GM21515 (cell line): ENCODE data around the gene RPS15.
"Not testable (repeated sequence)": the region's sequence is repeated elsewhere in the genome, so short reads cannot be mapped to it uniquely, and the experiment has no call there.

Experiments
- ATAC-seq: cut with Tn5 transposase; IDR thresholded peaks from one replicate; pipeline ENCODE4 v1.9.1; 2021; ENCODE audit not compliant: unreplicated experiment

Gene RPS15

DNA sequence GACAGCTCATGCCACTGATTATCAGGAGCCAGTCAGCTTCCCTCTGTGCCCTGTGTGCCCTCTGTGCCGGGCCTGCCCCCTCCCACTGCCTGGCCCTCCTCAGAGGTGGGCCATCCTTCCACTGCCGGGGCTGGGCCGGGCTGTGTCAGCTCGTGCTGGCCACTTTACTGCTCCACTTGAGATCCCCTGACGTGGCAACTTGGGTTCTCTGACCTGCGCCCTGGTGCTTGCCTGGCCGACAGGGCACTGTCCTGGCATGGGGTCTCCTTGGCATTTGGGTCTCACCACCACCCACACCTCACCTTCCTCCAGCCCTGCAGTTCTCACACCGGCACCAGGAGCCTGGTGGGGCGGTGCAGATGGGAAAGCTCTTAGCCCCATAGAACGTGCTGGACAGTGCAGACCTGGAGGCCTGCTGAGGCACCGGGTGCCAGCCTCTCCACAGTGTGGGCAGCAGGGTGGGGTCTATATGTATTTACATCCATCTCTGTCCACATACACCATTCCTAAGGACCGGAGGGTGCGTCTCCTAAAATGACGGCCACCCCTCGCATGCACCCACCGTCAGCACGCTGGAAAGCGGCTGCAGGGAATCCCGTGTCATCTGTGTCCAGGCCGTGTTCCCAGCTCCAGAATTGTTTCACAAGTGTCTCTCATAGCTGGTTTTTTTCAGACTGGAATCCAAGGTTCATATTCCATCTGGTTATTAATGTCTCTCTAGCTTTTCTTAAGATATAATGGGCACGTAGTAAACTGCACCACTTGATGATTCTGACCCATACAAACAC, 19.1 kb upstream of the RPS15 start:
- ATAC-seq: no peak

DNA sequence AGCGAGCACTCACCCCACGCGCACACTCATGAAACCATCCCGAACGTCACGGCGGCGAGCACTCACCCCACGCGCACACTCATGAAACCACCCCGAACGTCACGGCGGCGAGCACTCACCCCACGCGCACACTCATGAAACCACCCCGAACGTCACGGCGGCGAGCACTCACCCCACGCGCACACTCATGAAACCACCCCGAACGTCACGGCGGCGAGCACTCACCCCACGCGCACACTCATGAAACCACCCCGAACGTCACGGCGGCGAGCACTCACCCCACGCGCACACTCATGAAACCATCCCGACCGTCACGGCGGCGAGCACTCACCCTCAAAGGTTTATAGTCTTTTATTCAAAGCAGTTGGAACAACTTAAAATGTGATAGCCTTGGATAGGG, 18.1 kb upstream of the RPS15 start:
- not testable (repeated sequence) for ATAC-seq

DNA sequence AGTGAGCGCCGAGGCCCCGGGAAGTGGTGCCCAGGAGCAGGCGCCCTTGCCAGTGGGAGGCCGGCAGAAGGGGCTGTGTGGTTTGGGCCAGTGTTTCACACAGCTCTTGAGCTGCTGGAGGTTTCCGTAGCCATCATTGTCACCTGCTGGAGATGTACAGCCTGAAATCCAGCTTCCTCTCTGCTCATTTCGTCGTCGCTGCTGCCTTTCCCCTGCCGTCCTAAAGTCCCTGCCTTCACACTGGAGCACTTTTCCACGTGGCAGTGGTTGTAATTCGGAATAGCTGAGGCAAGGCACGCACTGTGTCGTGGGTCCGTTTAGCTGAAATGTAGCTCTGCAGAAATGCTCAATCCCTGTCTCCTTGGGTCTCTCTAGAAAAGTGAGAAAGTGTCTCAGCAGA, 17.6 kb upstream of the RPS15 start:
- ATAC-seq: no peak

DNA sequence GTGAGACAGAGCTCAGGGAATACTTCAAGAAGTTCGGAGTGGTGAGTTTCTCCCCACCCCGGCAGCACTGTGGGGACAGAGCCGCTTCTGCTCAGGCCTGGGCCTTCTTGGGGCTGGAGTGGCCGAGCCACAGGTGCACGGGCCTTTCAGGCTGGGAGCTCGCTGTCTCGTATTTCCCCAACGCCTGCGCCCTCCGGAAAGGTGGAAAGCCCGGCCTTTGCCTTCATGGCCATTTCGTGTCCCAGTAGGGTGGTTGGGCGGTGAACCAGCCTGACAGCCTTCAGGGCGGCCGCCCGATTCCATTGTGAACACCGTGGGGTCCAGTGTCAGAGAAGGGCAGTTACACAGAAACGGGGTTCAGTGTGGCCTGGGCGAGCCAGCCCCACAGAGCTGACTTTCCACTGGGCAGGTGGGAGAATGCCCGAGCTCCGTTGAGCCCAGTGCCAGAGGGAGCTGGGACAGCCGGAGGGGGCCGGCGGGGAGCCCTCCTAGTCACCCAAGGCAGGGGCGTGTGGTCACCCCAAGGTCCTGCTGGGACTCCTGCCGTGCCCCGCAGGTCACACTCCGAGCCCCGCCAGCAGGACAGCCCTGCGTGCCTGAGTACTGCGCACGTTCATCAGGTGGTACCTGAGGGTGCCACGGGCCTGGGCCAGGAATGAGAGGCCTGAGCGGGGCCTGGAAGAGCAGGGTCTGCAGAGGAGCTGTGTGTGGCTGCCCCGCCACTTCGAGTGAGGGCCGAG, 16.8 kb upstream of the RPS15 start:
- ATAC-seq: no peak

DNA sequence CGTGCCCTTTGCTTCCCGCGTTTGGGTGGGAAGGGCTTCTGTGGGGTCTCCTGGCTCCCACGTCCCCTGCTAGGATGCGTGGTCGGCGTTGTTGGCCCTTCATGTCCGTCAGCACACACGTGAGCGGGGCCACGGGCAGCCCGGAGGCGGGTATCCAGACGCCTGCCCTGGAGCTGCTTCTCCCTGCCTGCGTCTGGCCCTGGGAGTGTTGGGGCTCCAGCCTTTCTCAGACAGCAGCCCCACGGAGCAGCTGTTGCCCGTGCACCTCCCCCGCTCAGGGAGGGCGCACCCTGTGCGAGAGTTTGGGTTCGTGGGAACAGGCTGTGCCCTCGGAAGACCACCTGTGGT, 16.3 kb upstream of the RPS15 start:
- no peak for ATAC-seq

DNA sequence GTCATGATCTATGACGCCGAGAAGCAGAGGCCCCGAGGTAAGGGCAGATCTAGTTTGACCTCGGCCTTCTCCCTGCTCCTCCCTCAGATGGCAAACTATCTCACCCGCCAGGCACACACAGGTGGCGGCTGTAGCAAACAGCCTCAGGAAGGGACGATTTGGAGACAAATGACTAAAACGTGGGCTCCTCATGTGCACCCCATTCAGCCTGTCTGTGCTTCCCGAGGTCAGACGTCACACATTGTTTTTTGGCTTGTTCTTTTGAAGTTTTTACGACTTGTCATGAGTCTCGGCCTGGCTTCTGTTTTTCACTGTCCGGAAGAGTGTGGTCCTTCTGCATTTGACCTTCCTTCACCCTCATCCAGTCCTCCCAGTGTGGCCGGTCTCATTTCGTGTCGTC, 15.8 kb upstream of the RPS15 start:
- no peak for ATAC-seq

DNA sequence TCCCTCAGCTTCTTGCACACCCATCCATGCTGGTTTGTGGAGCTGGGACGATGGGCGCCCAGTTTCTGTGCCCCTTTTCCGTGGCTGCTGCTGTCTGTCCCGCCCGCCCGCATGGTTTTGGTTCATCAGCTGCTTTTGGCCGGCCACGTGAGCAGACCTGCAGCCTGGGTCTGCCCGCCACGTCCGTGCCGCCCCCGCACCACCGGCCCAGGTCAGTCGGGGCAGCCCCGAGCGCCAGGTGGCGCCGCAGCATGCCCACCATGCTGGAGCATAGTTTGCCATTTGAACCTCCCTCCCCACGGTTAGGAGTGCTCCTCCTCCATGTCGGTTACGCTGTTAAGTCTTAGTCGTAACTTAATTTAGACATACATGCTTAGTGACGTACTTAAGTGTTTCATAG, 15.3 kb upstream of the RPS15 start:
- no peak for ATAC-seq

DNA sequence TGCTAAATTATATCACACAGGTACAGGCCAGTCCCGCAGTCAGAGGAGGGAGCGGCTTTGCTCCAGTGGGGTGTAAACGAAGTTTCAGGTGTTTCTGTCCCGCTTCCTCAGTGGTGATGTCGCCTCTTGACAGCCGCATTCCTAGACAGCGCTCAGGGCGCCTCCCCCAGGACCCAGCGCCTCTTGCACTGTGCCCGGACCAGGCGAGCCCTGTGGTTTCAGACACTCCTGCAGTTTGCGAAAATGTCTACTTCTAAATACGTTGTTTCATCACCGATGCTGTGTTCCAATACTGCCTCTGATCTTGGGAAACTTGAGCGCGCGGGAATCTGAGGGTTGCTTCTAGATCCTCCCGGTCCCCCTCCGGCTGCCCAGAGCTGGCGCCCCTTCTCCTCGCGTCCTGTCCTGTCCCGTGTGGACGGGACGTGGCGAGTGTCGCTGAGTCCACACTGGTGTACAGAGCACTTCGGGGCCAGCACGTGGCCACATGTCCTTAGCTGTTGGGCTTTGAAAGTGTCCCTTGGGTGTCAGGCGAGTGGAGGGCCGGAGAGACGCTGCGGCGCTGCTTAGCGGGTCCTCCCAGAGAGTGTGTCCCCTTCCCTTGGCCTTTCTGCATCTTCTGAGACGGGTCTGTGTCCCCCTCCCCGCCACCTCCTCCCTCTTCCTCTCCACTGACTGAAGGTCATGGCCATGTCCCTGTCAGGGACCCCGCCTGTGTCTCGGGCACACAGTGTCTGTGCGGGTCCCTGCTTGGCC, 14.6 kb upstream of the RPS15 start:
- no peak for ATAC-seq

DNA sequence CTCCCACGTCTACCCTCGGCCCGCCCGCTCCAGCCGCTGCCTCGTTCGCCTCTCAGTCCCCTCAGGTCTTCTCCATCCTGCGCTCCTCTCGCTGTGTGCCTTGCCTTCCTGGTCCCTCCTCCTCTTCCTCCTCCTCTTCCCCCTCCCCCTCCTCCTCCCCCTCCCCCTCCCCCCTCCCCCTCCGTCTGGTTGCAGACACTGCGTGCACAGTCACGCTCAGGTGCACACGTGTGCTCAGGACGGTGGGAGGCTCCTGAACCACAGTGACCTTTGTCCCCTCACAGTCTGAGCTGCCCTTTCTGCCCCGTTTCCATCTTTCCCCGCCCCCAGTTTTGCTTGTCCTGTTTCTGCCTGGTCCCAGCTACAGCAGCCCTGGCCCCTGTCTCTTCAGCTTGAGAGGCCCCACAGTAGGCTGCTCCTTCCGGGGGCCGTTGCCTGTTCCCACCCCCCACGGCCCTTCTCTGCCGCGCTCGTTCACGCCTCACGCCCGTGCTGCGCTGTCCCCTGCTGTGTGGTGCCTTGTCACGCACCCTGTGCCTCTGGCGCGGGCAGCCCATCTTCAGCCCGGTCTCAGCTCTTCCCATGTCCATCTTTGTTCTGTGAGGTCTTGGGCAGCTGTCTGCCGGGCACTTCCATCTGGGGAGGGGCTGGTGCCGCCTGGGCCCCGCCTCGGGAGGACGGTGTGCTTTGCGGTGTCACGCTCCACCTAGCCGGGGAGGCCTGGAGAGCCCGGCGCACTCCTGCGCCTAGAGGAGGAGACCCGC, 13.8 kb upstream of the RPS15 start:
- ATAC-seq: no peak

DNA sequence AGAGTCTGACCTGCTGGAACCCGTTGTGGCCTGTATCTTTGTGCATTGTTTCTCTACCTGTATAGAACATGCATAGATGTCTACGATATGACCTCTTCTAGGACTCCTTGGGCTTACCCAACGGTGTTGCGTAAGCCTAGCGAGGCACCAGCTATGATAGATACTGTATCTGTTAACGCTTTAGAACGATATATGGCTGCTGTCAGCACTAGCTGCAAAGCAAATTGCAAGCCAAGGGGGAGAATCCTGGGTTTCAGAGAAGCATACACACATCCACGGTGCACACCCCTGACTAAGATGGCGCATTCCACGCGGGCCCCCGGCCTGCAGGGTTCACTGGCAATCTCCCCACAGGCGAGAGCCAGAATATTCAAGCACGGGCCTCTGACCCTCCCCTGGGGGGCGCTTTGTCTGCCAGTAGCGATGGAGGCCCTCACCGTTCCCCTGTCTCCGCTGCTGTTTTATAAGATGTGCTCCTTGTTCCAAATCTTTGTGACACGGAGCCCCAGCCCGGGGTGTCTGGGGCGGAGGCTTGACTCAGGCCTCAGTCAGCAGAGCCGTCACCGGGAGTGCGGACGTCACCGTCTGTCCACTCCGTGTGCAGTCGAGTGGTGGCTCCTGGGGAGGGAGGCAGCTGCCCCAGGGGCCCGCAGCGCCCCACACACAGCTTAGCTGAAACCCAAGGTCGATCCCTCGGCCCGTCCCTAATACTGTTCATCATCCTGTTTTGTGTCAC, 12.9 kb upstream of the RPS15 start:
- no peak for ATAC-seq

DNA sequence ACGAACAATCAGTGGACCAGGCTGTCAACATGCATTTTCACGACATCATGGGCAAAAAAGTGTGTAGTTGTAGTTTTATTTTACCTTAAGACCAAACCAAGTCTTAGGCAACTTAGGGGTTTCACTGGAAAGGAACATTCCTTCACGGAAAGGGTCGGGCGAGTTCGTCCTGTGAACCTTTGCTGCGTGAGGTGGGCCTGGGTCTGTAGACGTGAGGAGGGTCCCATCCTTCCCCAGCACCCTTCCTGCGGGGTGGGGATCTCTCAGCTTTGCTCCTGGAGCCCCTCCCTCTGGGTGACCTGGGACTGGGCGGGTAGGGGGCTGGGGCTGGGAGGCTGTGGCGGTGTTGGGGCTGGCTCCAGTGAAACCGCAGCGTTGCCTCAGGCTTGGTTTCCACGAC, 12.3 kb upstream of the RPS15 start:
- no peak for ATAC-seq

DNA sequence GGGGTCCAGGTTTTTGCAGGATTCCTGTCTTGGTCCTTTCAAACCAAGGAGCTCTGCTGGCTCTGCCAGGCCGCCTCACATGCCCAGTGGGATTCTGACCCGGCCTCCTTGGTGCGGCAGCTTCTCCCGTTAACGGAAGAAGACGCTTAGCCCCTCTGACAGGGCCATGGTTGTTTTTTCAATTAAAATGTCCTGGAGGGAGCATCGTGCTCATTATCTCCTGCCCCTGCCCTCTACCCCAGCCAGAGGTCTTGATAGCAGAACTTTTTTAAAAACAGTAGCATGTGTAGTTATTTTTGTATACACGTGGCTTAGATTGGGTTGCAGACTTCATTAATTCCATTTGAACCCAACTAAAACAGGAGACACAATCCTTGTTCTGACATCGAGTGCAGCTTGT, 11.5 kb upstream of the RPS15 start:
- ATAC-seq: no peak

DNA sequence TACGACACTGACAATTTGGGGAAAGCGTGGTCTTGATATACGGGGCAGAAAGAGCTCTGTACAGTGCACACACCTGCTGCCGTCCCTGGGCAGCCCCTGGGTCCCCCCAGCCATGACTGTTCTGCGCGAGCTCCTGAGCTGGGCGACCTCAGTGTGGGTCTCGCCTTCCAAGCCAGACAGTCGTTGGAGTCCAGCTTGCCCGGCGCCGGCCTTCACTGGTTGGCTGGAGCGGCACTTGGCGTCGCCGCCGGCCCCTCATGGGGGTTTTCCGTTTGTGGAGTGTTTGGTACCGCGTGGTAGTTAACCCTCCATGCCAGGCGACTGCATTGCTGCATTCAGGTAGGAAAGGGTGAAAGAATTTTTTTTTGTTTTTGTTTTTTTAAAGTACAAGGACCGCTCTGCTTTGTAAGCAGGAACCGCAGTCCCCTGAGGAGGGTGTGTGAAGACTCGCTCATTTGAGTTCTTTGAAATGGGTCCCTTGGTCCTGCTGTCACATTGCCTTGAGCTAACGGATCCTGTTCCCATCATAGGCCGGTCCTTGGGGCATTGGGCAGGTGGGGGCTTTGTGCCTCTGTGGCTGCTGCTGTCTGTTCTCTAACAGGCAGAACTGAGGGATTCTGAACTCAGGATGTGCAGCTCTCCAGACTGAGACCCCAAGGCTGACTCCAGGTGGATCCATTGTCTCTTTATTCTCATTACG, 10.8 kb upstream of the RPS15 start:
- no peak for ATAC-seq

DNA sequence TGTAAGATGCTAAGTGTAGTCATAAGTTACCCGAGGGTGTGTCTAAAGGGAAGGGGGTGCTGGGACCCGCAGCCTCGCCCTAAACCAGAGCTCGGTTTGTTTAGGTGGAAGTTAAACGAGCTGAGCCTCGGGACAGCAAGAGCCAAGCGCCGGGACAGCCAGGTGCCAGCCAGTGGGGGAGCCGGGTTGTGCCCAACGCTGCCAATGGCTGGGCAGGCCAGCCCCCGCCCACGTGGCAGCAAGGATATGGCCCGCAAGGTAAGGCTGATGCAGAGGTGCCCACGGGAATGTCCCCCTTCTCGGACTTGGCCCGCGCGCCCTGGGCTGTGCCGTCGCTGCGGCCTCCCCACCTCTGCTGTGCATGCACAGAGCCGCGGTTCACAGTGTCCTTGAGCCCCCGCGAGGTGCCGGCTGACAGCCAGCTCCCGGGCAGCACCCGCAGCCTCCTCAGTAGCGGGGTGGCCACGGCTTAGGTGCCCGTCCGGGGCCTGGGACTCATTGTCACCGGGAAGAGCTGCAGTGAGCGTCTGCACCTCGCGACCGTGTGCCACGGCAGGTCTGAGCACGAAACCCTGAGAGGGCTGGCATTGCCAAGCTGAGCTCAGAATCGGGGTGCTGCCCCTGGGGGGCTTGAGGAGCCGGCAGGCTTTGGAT, 9.3 kb upstream of the RPS15 start:
- ATAC-seq: no peak

DNA sequence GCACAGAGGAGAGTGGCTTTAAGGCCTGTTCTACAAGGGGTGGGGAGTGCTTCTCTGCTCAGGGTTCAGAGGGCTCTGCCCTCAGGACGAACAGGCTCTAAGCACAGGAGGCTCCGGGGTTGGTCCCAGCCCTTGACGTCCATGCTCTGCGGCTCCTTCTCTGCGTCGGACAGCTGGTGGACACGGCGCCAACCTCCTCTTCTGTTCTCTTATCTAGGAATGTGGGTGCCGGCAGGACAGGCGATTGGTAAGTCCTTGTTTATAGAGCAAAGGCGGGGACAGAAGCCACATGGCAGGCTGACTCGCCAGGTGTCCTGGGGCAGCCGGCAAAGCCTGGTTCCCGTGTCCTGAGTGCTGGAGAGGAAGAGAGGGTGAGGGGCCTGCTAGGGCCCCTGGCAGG, 8.4 kb upstream of the RPS15 start:
- ATAC-seq: no peak

DNA sequence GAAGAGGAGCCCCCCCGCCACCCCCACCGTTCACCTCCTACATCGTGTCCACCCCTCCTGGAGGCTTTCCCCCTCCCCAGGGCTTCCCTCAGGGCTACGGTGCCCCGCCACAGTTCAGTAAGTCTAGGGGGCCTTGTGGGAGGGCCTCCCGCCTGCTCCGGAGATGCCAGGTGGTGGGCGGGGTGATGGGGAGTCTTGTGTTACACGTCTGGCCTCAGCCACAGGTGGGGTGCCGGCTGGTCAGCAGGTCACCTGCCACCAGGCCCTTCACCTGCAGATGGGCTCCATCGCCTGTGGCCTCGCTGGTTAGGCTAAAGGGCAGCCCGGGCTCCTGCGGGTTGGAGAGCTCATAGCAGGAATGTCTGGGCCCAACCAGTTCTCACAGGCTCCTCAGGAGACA, 8.0 kb upstream of the RPS15 start:
- ATAC-seq: no peak

DNA sequence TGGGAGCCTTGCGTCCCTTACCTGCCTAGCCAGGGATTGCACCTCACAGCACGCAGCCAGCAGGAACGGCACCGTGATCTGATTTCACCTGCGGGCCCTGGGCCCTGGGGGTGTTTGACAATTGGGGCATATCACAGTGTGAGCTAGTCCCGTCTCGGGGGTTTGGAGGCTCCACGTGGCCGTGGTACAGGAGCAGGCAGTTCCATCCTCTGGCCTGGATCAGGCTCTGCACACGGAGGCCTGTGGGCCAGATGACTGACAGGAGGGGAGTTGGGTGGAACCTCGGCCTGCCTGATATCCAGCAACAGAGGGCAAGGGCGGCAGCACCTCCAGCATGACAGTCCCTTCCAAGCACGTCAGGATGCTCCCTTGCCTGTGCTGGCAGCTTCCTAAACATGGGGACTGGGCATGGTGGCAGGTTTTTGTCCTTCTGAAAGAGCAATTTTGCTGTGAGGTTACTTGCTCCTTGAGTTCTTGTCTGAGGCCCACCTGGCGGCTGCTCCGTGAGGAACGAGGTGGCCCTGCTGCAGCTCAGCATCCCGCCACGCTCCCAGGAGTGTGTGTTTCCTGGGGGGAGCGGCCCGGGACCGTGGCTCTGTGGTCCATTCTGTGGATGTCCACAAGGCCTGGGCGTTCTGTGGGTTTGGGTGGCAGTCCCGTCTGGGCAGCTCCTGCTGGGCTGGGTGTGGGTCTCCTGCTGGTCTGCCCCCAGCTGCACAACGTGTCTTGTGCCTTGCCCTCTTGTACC, 6.3 kb upstream of the RPS15 start:
- no peak for ATAC-seq

DNA sequence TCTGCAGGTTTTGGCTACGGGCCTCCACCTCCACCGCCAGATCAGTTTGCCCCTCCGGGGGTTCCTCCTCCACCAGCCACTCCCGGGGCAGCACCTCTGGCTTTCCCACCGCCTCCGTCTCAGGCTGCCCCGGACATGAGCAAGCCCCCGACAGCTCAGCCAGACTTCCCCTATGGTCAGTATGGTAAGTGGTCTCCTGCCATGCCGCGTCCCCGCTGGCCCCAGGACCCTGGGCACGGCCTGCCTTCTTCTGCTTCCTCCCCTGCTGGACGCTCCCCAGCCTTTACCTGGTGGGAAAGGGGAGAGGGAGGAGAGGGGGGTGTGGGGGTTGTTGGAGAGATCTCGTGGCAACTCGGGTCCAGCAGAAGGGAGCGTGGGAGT, 5.7 kb upstream of the RPS15 start:
- no peak for ATAC-seq
